Left lung (tissue), 10 donors: ENCODE results near the gene ANKRD1. TPM values are rescaled to one million over a fixed set of nuclear protein-coding genes. Genes with fewer than 3 reads are reported as not detected.

Experiments
- ATAC-seq: fragments of 200-7000 bp; cut with Tn5 transposase; one replicate; pipeline ENCODE4 v1.9.1; 2020; ENCODE audit warnings: moderate library complexity
- DNase-seq, 4 donors: peaks; one replicate each; pipeline ENCODE4 v3.0.0-alpha.2; 2013 to 2020
- H3K27ac ChIP-seq, 2 donors: fragments of 200-600 bp; sonication (generic) in 1 of 2; one replicate each; pipeline versions ENCODE4 v1.5.0 to v1.8.0; 2020 to 2021
- H3K27me3 ChIP-seq, 2 donors: fragments of 200-600 bp; sonication (generic) in 1 of 2; one replicate each; pipeline versions ENCODE4 v1.5.0 to v1.8.0; 2020 to 2021
- H3K36me3 ChIP-seq, 2 donors: fragments of 200-600 bp; sonication (generic) in 1 of 2; one replicate each; pipeline versions ENCODE4 v1.5.0 to v1.8.0; 2020 to 2021
- H3K4me1 ChIP-seq, 2 donors: fragments of 200-600 bp; one replicate each; pipeline ENCODE4 v1.8.0; 2021
- H3K4me3 ChIP-seq, 2 donors: fragments of 200-600 bp; sonication (generic) in 1 of 2; one replicate each; pipeline versions ENCODE4 v1.5.0 to v1.8.0; 2020 to 2021; ENCODE audit warnings: mild to moderate bottlenecking in 1 of 2
- H3K9me3 ChIP-seq, 2 donors: fragments of 200-600 bp; sonication (generic) in 1 of 2; one replicate each; pipeline versions ENCODE4 v1.5.0 to v1.8.0; 2020 to 2021
- intact Hi-C, 2 donors: fragments of 100-400 bp; cut with DNase I; formaldehyde crosslinking; loops; one replicate each; pipeline versions ENCODE4 v1.11.2 to v1.14.2; 2022
- polyA plus RNA-seq, 6 donors: library from polyadenylated mRNA; unstranded; fragments of 120-200 nt; gene quantifications; one replicate each; pipeline ENCODE4 v1.2.1, GENCODE V29; 2013; ENCODE audit not compliant: insufficient read length in 6 of 6
- total RNA-seq, 2 donors: library from RNA; stranded (reverse); fragmentation: NEBNext Ultra II Directional; extraction: Animal tissue kit (Norgen Biotek cat#: 25700); gene quantifications; one replicate each; pipeline ENCODE4 v1.2.1, GENCODE V29; 2021
- TF ChIP-seq, protein P1 (sequence below), 2 donors: fragments of 200-600 bp; sonication (generic) in 1 of 2; IDR thresholded peaks; one replicate each; pipeline versions ENCODE4 v1.5.0 to v1.8.0; 2021; ENCODE audit warnings: antibody characterized with exemption in 2 of 2
- donor health status: DM: no; HTN: yes; CAD: no.
- donor health status: DM: no; HTN: no; CAD: no.

ANKRD1 gene
- total and polyA plus RNA-seq, 8 donors = 0.07 to 165 (median 0.17) TPM; not detected in 2

- DNase-seq (no peak), ATAC-seq (no peak)
- intact Hi-C loops = no loop called here
- no peaks in the 10 kb centered on the region for H3K9me3 ChIP-seq
- H3K4me1 ChIP-seq = no peaks in the 10 kb centered on the region
- no peak overlapping the region for H3K27ac ChIP-seq
- H3K27me3 ChIP-seq = no peaks in the 10 kb centered on the region
- H3K36me3 ChIP-seq = no peaks in the 10 kb centered on the region
- H3K4me3 ChIP-seq = no peak overlapping the region
- TF ChIP-seq, protein P1, sequence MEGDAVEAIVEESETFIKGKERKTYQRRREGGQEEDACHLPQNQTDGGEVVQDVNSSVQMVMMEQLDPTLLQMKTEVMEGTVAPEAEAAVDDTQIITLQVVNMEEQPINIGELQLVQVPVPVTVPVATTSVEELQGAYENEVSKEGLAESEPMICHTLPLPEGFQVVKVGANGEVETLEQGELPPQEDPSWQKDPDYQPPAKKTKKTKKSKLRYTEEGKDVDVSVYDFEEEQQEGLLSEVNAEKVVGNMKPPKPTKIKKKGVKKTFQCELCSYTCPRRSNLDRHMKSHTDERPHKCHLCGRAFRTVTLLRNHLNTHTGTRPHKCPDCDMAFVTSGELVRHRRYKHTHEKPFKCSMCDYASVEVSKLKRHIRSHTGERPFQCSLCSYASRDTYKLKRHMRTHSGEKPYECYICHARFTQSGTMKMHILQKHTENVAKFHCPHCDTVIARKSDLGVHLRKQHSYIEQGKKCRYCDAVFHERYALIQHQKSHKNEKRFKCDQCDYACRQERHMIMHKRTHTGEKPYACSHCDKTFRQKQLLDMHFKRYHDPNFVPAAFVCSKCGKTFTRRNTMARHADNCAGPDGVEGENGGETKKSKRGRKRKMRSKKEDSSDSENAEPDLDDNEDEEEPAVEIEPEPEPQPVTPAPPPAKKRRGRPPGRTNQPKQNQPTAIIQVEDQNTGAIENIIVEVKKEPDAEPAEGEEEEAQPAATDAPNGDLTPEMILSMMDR (IDR thresholded peaks at IDR 0.05) = no peak
These were observed 958 bp downstream of the ANKRD1 start for GRCh38 chr10:90919683-90920574.

- intact Hi-C loops = no loop called here
- Histone ChIP-seq H3K27ac (no peak overlapping the region), H3K36me3 (no peaks in the 10 kb centered on the region), H3K4me3 (no peak overlapping the region), H3K4me1 (no peaks in the 10 kb centered on the region), H3K9me3 (no peaks in the 10 kb centered on the region), H3K27me3 (no peaks in the 10 kb centered on the region)
- ATAC-seq (no peak), DNase-seq (no peak)
- TF ChIP-seq, protein P1 (IDR thresholded peaks at IDR 0.05) = no peak
These were observed 2.9 kb downstream of the ANKRD1 start for GRCh38 chr10:90917968-90918318.

DNA sequence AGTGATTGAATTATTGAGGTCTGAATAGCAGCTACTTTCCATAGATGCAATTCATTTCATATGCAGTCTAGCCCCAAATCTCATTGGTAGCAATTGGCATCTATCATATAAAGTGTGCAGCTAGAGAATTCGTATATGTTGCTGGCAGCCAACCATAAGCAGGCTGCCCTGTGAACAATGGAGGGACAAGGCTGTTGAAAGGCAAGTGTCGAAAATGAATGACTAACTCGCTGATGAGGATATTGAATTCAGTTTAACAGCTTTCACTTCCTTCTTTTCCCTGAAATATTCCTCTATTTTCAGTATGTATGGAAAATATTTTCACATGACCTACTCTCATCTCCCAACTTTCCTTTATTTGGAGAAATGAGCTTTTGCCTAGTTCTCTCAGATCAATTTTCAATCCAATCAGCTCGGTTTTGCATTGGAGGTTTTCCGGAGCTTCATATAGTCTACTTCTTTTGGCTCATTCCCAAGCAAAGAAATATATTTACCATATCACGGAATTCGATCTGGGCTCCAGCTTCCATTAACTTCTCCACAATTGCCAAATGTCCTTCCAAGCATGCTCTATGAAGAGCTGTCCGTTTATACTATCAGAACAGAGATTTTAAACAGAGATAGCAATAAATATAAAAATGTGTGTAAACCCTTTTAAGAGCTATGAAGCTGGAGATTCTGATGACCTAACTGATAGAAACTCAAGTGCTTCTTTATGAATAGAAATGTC, 3.5 kb downstream of the ANKRD1 start:
- ATAC-seq = no peak
- TF ChIP-seq, protein P1 (IDR thresholded peaks at IDR 0.05) = no peak
- Histone ChIP-seq H3K36me3 (no peaks in the 10 kb centered on the region), H3K4me1 (no peaks in the 10 kb centered on the region), H3K9me3 (no peaks in the 10 kb centered on the region), H3K27ac (no peak overlapping the region), H3K4me3 (no peak overlapping the region), H3K27me3 (no peaks in the 10 kb centered on the region)
- intact Hi-C loops = no loop called here
- DNase-seq = peak in 1 of 4 donors; percentile 48

GRCh38 chr10:90916392-90917237, 4.3 kb downstream of the ANKRD1 start:
- TF ChIP-seq, protein P1 (IDR thresholded peaks at IDR 0.05) = no peak
- intact Hi-C loops = no loop called here
- Histone ChIP-seq H3K36me3 (no peaks in the 10 kb centered on the region), H3K27me3 (no peaks in the 10 kb centered on the region), H3K9me3 (no peaks in the 10 kb centered on the region), H3K27ac (no peak overlapping the region), H3K4me1 (peaks cover 0 to 6% of the 10 kb centered on the region in 2 donors), H3K4me3 (no peak overlapping the region)
- DNase-seq = peak in 2 of 4 donors; percentile 58 to 67
- no peak for ATAC-seq
